IMR-90 (cell line): ENCODE data around the gene OR8S1. TPM values are rescaled to one million over a fixed set of nuclear protein-coding genes. Genes with fewer than 3 reads are reported as not detected.

ENCODE experiments used
- ATAC-seq: fragments of 200-7000 bp; cut with Tn5 transposase; 2 replicates; pipeline ENCODE4 v1.9.1; 2020; ENCODE audit warnings: low read depth, mild to moderate bottlenecking, moderate library complexity
- BruUV-seq: library from RNA; stranded (reverse); fragments of 400-500 nt; replicated peaks from 2 replicates; lab custom pipeline; 2021; lab: Mats Ljungman, UMichigan
- CTCF ChIA-PET: fragments of 300-600 bp; formaldehyde crosslinking; extraction: SDS; loops from one replicate; lab custom pipeline; 2021; ENCODE audit warnings: antibody characterized with exemption; lab: Yijun Ruan, JAX
- POLR2A ChIA-PET: fragments of 300-600 bp; sonication (Branson Sonifier 250); formaldehyde crosslinking; loops from one replicate; lab custom pipeline; 2022; ENCODE audit warnings: antibody characterized with exemption; ENCODE audit not compliant: unreplicated experiment; lab: Charles Lee
- DNase-seq: peaks from one replicate; pipeline ENCODE4 v3.0.0; 2013
- H2AFZ ChIP-seq: replicated peaks from 2 replicates; pipeline ENCODE3; 2013; ENCODE audit warnings: low read length, mild to moderate bottlenecking; ENCODE audit not compliant: poor library complexity
- H2AK5ac ChIP-seq: 2 replicates; pipeline ENCODE4 v1.6.1; 2013; ENCODE audit warnings: low read depth, low read length, inconsistent platforms
- H2AK9ac ChIP-seq: replicated peaks from 2 replicates; pipeline ENCODE3; 2013; ENCODE audit warnings: mild to moderate bottlenecking, low read depth, low read length, moderate library complexity; ENCODE audit not compliant: poor library complexity
- H2BK120ac ChIP-seq: 2 replicates; pipeline ENCODE4 v1.6.1; 2013; ENCODE audit warnings: low read depth, low read length, inconsistent platforms
- H2BK15ac ChIP-seq: 3 replicates; pipeline ENCODE4 v1.6.1; 2013; ENCODE audit warnings: low read depth, low read length, inconsistent platforms
- H2BK20ac ChIP-seq: 2 replicates; pipeline ENCODE4 v1.6.1; 2013; ENCODE audit warnings: low read depth, mild to moderate bottlenecking, inconsistent platforms, low read length, moderate library complexity
- H2BK5ac ChIP-seq: 2 replicates; pipeline ENCODE4 v1.6.1; 2013; ENCODE audit warnings: mild to moderate bottlenecking, low read depth, low read length, inconsistent platforms; ENCODE audit not compliant: poor library complexity, severe bottlenecking
- H3K14ac ChIP-seq: replicated peaks from 2 replicates; pipeline ENCODE4 v1.6.1; 2013; ENCODE audit warnings: low read depth, low read length, inconsistent platforms
- H3K18ac ChIP-seq: 2 replicates; pipeline ENCODE4 v1.6.1; 2013; ENCODE audit warnings: low read depth, low read length, control low read depth
- H3K23ac ChIP-seq: 2 replicates; pipeline ENCODE4 v1.6.1; 2013; ENCODE audit warnings: low read depth, low read length, inconsistent platforms
- H3K27ac ChIP-seq: 2 replicates; pipeline ENCODE4 v1.5.1; 2013; ENCODE audit warnings: mild to moderate bottlenecking, control low read depth, low read length; ENCODE audit not compliant: insufficient read depth
- H3K27me3 ChIP-seq: 2 replicates; pipeline ENCODE4 v1.6.1; 2013; ENCODE audit warnings: low read length; ENCODE audit not compliant: control insufficient read depth, insufficient read depth
- H3K36me3 ChIP-seq: 2 replicates; pipeline ENCODE4 v1.6.1; 2013; ENCODE audit warnings: low read length, mixed read lengths; ENCODE audit not compliant: control insufficient read depth, insufficient read depth
- H3K4ac ChIP-seq: 2 replicates; pipeline ENCODE4 v1.6.1; 2013; ENCODE audit warnings: low read depth, low read length, inconsistent platforms
- H3K4me1 ChIP-seq: 2 replicates; pipeline ENCODE4 v1.6.1; 2013; ENCODE audit warnings: low read length, mixed read lengths; ENCODE audit not compliant: control insufficient read depth, insufficient read depth
- H3K4me2 ChIP-seq: 2 replicates; pipeline ENCODE4 v1.6.1; 2013; ENCODE audit warnings: low read depth, mild to moderate bottlenecking, control low read depth, low read length, moderate library complexity
- H3K4me3 ChIP-seq: 2 replicates; pipeline ENCODE4 v1.5.1; 2013; ENCODE audit warnings: low read depth, mild to moderate bottlenecking, control low read depth, low read length, moderate library complexity; ENCODE audit not compliant: insufficient read depth
- H3K56ac ChIP-seq: 2 replicates; pipeline ENCODE4 v1.6.1; 2013; ENCODE audit warnings: low read length, inconsistent platforms; ENCODE audit not compliant: insufficient read depth; ENCODE audit errors: extremely low read depth
- H3K79me1 ChIP-seq, 2 experiments: 2 replicates each; pipeline ENCODE4 v1.6.1; 2013; ENCODE audit warnings: low read length in 2 of 2, inconsistent platforms in 1 of 2, low read depth in 1 of 2
- H3K9ac ChIP-seq: 2 replicates; pipeline ENCODE4 v1.6.1; 2013; ENCODE audit warnings: low read depth, low read length, control low read depth
- H3K9me1 ChIP-seq: 2 replicates; pipeline ENCODE4 v1.6.1; 2013; ENCODE audit warnings: low read length, inconsistent platforms; ENCODE audit not compliant: insufficient read depth
- H3K9me3 ChIP-seq: 2 replicates; pipeline ENCODE4 v1.6.1; 2013; ENCODE audit warnings: low read length; ENCODE audit not compliant: control insufficient read depth, insufficient read depth
- H4K20me1 ChIP-seq: 2 replicates; pipeline ENCODE4 v1.6.1; 2013; ENCODE audit warnings: low read length, inconsistent platforms; ENCODE audit not compliant: insufficient read depth
- H4K5ac ChIP-seq: 2 replicates; pipeline ENCODE4 v1.6.1; 2013; ENCODE audit warnings: mild to moderate bottlenecking, low read depth, low read length, control low read depth
- H4K8ac ChIP-seq, 2 experiments: 2 replicates each; pipeline ENCODE4 v1.6.1; 2013; ENCODE audit warnings: low read depth in 2 of 2, low read length in 2 of 2, control low read depth in 1 of 2, inconsistent platforms in 1 of 2
- H4K91ac ChIP-seq: 2 replicates; pipeline ENCODE4 v1.6.1; 2013; ENCODE audit warnings: low read depth, low read length, inconsistent platforms; ENCODE audit not compliant: insufficient read depth
- MAZ ChIP-seq: IDR thresholded peaks from 2 replicates; pipeline ENCODE4 v1.6.1; 2012; ENCODE audit warnings: low read depth, mild to moderate bottlenecking, low read length, improper control_type of control experiment, moderate library complexity, borderline replicate concordance
- NFE2L2 ChIP-seq: fragments of 150-350 bp; IDR thresholded peaks from 2 replicates; pipeline ENCODE4 v1.6.1; 2016; ENCODE audit warnings: low read depth, mild to moderate bottlenecking, low read length
- RCOR1 ChIP-seq: IDR thresholded peaks from 2 replicates; pipeline ENCODE4 v1.6.1; 2012; ENCODE audit warnings: mild to moderate bottlenecking, low read length, improper control_type of control experiment; ENCODE audit not compliant: insufficient replicate concordance
- WGBS, 2 experiments: methylation state at CpG; one replicate each; pipeline versions ENCODE4 v1.1.5 to v1.1.7; 2013; ENCODE audit warnings: missing lambda C conversion rate in 2 of 2; ENCODE audit not compliant: insufficient read length in 1 of 2; ENCODE audit errors: extremely low coverage in 2 of 2; 5-methylcytosine and 5-hydroxymethylcytosine counted together
- dilution Hi-C: fragments of 300-500 bp; cut with HindIII; formaldehyde crosslinking; loops from one replicate; pipeline ENCODE4 v1.14.3; 2018; ENCODE audit warnings: low sequenced_read_pairs; ENCODE audit not compliant: unreplicated experiment
- in situ Hi-C: fragments of 300-500 bp; cut with MboI; formaldehyde crosslinking; loops from 3 replicates; pipeline ENCODE4 v1.14.3; 2019; ENCODE audit warnings: low sequenced_read_pairs, inconsistent platforms, mixed read lengths
- intact Hi-C: fragments of 100-400 bp; cut with micrococcal nuclease; formaldehyde crosslinking; loops from 2 replicates; pipeline ENCODE4 v1.10.0; 2022
- polyA plus RNA-seq, 3 experiments: library from polyadenylated mRNA; depleted of rRNA; stranded (reverse); fragments of >200 nt; gene quantifications; 2 replicates each; pipeline ENCODE4 v1.2.3, GENCODE V29; 2012; ENCODE audit warnings: low replicate concordance in 1 of 3
- total RNA-seq: library from RNA; depleted of rRNA; stranded (reverse); fragments of >200 nt; gene quantifications from 2 replicates; pipeline ENCODE4 v1.2.3, GENCODE V29; 2012
- TF ChIP-seq, protein P1 (sequence below): fragments of 150-350 bp; IDR thresholded peaks from 2 replicates; pipeline ENCODE4 v1.6.1; 2017; ENCODE audit warnings: mild to moderate bottlenecking, antibody characterized with exemption, low read length, low read depth
- TF ChIP-seq, protein P2 (sequence below): conservative IDR thresholded peaks from 2 replicates; pipeline ENCODE4 v1.5.1; 2012; ENCODE audit warnings: mild to moderate bottlenecking, low read depth, low read length, improper control_type of control experiment
- TF ChIP-seq, protein P3 (sequence below): fragments of 150-350 bp; IDR thresholded peaks from 2 replicates; pipeline ENCODE4 v1.6.1; 2016; ENCODE audit warnings: low read depth, mild to moderate bottlenecking, low read length, moderate library complexity, borderline replicate concordance

Gene OR8S1
- total and polyA plus RNA-seq, 2 of the 4 experiments (the other 2 are of a cell fraction) = not detected

DNA sequence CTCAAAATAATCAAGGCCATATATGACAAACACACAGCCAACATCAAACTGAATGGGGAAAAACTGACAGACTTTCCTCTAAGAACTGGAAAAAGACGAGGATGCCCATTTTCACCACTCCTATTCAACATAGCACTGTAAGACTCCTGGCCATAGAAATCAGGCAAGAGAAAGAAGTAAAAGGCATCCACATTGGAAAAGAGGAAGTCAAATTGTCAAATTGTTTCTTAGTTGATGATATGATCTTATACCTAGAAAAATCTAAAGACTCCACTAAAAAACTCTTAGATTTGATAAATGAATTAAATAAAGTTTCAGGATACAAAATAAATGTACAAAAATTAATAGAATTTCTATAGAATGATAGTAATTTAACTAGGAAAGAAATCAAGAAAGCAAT is 11.2 kb downstream of the OR8S1 start:
- no peak overlapping the region for H2BK20ac ChIP-seq
- H2BK15ac ChIP-seq = no peak overlapping the region
- intact Hi-C loops = no loop called here
- POLR2A ChIA-PET = no interaction called here
- no peak overlapping the region for H2AFZ ChIP-seq
- no peak overlapping the region for H4K5ac ChIP-seq
- H3K14ac ChIP-seq = no peak overlapping the region
- CTCF ChIA-PET = no interaction called here
- H3K4me1 ChIP-seq = no peaks in the 10 kb centered on the region
- no peak for ATAC-seq
- H3K18ac ChIP-seq = no peak overlapping the region
- TF ChIP-seq MAZ = no peak
- TF ChIP-seq, protein P1, sequence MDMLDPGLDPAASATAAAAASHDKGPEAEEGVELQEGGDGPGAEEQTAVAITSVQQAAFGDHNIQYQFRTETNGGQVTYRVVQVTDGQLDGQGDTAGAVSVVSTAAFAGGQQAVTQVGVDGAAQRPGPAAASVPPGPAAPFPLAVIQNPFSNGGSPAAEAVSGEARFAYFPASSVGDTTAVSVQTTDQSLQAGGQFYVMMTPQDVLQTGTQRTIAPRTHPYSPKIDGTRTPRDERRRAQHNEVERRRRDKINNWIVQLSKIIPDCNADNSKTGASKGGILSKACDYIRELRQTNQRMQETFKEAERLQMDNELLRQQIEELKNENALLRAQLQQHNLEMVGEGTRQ = no peak
- TF ChIP-seq NFE2L2 = no peak
- no peak for TF ChIP-seq RCOR1
- TF ChIP-seq, protein P2, sequence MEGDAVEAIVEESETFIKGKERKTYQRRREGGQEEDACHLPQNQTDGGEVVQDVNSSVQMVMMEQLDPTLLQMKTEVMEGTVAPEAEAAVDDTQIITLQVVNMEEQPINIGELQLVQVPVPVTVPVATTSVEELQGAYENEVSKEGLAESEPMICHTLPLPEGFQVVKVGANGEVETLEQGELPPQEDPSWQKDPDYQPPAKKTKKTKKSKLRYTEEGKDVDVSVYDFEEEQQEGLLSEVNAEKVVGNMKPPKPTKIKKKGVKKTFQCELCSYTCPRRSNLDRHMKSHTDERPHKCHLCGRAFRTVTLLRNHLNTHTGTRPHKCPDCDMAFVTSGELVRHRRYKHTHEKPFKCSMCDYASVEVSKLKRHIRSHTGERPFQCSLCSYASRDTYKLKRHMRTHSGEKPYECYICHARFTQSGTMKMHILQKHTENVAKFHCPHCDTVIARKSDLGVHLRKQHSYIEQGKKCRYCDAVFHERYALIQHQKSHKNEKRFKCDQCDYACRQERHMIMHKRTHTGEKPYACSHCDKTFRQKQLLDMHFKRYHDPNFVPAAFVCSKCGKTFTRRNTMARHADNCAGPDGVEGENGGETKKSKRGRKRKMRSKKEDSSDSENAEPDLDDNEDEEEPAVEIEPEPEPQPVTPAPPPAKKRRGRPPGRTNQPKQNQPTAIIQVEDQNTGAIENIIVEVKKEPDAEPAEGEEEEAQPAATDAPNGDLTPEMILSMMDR = no peak
- TF ChIP-seq, protein P3, sequence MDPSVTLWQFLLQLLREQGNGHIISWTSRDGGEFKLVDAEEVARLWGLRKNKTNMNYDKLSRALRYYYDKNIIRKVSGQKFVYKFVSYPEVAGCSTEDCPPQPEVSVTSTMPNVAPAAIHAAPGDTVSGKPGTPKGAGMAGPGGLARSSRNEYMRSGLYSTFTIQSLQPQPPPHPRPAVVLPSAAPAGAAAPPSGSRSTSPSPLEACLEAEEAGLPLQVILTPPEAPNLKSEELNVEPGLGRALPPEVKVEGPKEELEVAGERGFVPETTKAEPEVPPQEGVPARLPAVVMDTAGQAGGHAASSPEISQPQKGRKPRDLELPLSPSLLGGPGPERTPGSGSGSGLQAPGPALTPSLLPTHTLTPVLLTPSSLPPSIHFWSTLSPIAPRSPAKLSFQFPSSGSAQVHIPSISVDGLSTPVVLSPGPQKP = no peak
- H3K56ac ChIP-seq = no peak overlapping the region
- no peak overlapping the region for H3K23ac ChIP-seq
- no peaks in the 10 kb centered on the region for H3K79me1 ChIP-seq
- no peaks in the 10 kb centered on the region for H3K36me3 ChIP-seq
- no peak overlapping the region for H2BK5ac ChIP-seq
- no peak overlapping the region for H2AK5ac ChIP-seq
- dilution Hi-C loops = no loop called here
- no peak for DNase-seq
- H3K9ac ChIP-seq = no peak overlapping the region
- H2AK9ac ChIP-seq = no peak overlapping the region
- H4K8ac ChIP-seq = no peak overlapping the region
- in situ Hi-C loops = loop anchor here (25.0 kb wide), 1 partner anchor 251 kb away; the partner anchor contains the start of gene ADCY6
- H3K4me2 ChIP-seq = no peak overlapping the region
- no CpG with 5 or more reads among the region's 1 CpG for WGBS, 2 experiments
- BruUV-seq = no TSS peak
- H3K4me3 ChIP-seq = no peak overlapping the region
- no peak overlapping the region for H3K27ac ChIP-seq
- H2BK120ac ChIP-seq = no peak overlapping the region
- no peak overlapping the region for H4K91ac ChIP-seq
- H3K27me3 ChIP-seq = no peaks in the 10 kb centered on the region
- no peak overlapping the region for H3K4ac ChIP-seq
- no peaks in the 10 kb centered on the region for H3K9me1 ChIP-seq
- H4K20me1 ChIP-seq = no peaks in the 10 kb centered on the region
- no peaks in the 10 kb centered on the region for H3K9me3 ChIP-seq
